ENCODE data around the gene PCDHB3.

DNA sequence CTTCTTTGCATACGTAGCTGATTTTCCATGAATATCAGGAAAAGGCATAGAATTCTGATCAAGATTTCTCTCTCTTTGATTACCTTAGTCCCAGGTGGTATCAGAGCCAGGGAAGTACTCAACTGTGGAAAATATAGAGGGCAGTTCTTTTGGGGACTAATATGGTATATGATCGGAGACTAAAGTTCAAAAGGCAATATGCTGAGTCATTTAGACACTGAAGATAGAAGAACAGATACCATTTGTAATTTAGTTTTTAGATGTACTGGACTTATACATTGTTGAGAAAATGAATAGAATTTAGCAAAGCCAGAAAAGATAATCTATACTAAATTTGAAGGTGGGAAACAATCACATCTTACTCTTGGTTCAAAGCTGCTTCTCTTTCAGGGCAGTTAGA lies 5.1 kb downstream of the PCDHB3 start:
- TF ChIP-seq CTCF (conservative IDR thresholded peaks at IDR 0.05), result no peak
- TF ChIP-seq ZFX (IDR thresholded peaks at IDR 0.05), result no peak

All from C4-2B (cell line).